Heart left ventricle (tissue), 16 donors: ENCODE data around the gene ASXL2. TPM values are rescaled to one million over a fixed set of nuclear protein-coding genes. Genes with fewer than 3 reads are reported as not detected.

ENCODE experiments used
- ATAC-seq, 4 donors: fragments of 200-7000 bp; cut with Tn5 transposase; one replicate each; pipeline ENCODE4 v1.9.1; 2020 to 2022; ENCODE audit warnings: moderate library complexity in 4 of 4, mild to moderate bottlenecking in 3 of 4, moderate number of reproducible peaks in 1 of 4
- DNase-seq, 5 donors: peaks; one replicate each; pipeline ENCODE4 v3.0.0-alpha.2; 2020
- H3K27ac ChIP-seq, 12 donors: fragments of 200-600 bp; sonication (generic) in 4 of 12; one replicate each; pipeline versions ENCODE4 v1.5.0 to v1.8.0; 2016 to 2022; ENCODE audit warnings: mild to moderate bottlenecking in 2 of 12
- H3K27me3 ChIP-seq, 9 donors: fragments of 200-600 bp; sonication (generic) in 2 of 9; one replicate each; pipeline versions ENCODE4 v1.5.1 to v1.8.0; 2016 to 2022; ENCODE audit warnings: mild to moderate bottlenecking in 3 of 9
- H3K36me3 ChIP-seq, 9 donors: fragments of 200-600 bp; sonication (generic) in 2 of 9; one replicate each; pipeline versions ENCODE4 v1.5.0 to v1.8.0; 2018 to 2022; ENCODE audit warnings: mild to moderate bottlenecking in 2 of 9
- H3K4me1 ChIP-seq, 12 donors: fragments of 200-600 bp; sonication (generic) in 4 of 12; one replicate each; pipeline versions ENCODE4 v1.5.0 to v1.8.0; 2016 to 2022; ENCODE audit warnings: mild to moderate bottlenecking in 3 of 12
- H3K4me3 ChIP-seq, 12 donors: fragments of 200-600 bp; sonication (generic) in 4 of 12; one replicate each; pipeline versions ENCODE4 v1.5.0 to v1.8.0; 2017 to 2022; ENCODE audit warnings: mild to moderate bottlenecking in 9 of 12, moderate library complexity in 4 of 12
- H3K9me3 ChIP-seq, 12 donors: fragments of 200-600 bp; sonication (generic) in 4 of 12; one replicate each; pipeline versions ENCODE4 v1.5.0 to v1.8.0; 2016 to 2022; ENCODE audit warnings: mild to moderate bottlenecking in 1 of 12
- POLR2A ChIP-seq, 2 donors: fragments of 450-650 bp; IDR thresholded peaks; one replicate each; pipeline ENCODE4 v1.6.1; 2017; ENCODE audit warnings: antibody characterized with exemption in 2 of 2, mild to moderate bottlenecking in 2 of 2, moderate library complexity in 2 of 2
- WGBS, 4 donors: extraction: QIAGEN DNeasy Blood & Tissue Kit in 2 of 4; methylation state at CpG; one replicate each; pipeline versions ENCODE4 v1.1.5 to v1.1.7; 2013 to 2018; 5-methylcytosine and 5-hydroxymethylcytosine counted together
- intact Hi-C, 10 donors: fragments of 100-400 bp; cut with DNase I; formaldehyde crosslinking; loops; one replicate each; pipeline versions ENCODE4 v1.11.1 to v1.14.2; 2022
- polyA plus RNA-seq, 2 donors: library from polyadenylated mRNA; stranded (reverse); fragments of 200-250 nt; gene quantifications; one replicate each; pipeline ENCODE4 v1.2.3, GENCODE V29; 2013
- total RNA-seq, 9 donors: library from RNA; depleted of rRNA in 2 of 9; stranded (reverse); fragments of >200 nt in 2 of 9; fragmentation: NEBNext Ultra II Directional in 3 of 9; extraction: Animal tissue kit (Norgen Biotek cat#: 25700) in 3 of 9; gene quantifications; one replicate each; pipeline versions ENCODE4 v1.1.0 to v1.2.4, GENCODE V29; 2016 to 2023
- TF ChIP-seq, protein P1 (sequence below), 12 donors: fragments of 200-600 bp; sonication (generic) in 4 of 12; IDR thresholded peaks; one replicate each; pipeline versions ENCODE4 v1.5.0 to v1.8.0; 2018 to 2022; ENCODE audit warnings: antibody characterized with exemption in 12 of 12, mild to moderate bottlenecking in 5 of 12
- donor health status: ischemic (EF 13 %, LVEDD 7.1; RV severe dilation, severe dysfunction).
- donor health status: healthy with polysubstance abuse.
- donor health status: DM: no; HTN: yes; CAD: no.
- donor health status: DM: no; HTN: no; CAD: no.
- donor health status: ischemic (EF 25% LVEDD 6.9; RV normal size, moderate dysfunction).
- donor health status: ischemic (EF 25% LVEDD 5.7; RV mildly dilated, moderate dysfunction).
- donor health status: healthy.
- donor health status: DM: yes; HTN: yes; CAD: no.
- donor health status: ischemic (EF 35%, LVEDD 5.7; RV mildly dilated, moderate dysfunction).
- donor health status: nonischemic (EF 11% LVEDD 7.7; RV severe dilation, severe dysfunction).
- donor health status: DM: yes; HTN: yes; CAD: no.
- donor health status: PGD.
- donor health status: ischemic (EF 29% LVEDD 5.4; RV normal size, mild dysfunction).
- donor health status: nonischemic (EF 23%, LVEDD 6.1; RV moderate dilation, normal function).

ASXL2 gene
- total and polyA plus RNA-seq, 11 donors: 1.9 to 35.3 (median 23.0) TPM

DNA sequence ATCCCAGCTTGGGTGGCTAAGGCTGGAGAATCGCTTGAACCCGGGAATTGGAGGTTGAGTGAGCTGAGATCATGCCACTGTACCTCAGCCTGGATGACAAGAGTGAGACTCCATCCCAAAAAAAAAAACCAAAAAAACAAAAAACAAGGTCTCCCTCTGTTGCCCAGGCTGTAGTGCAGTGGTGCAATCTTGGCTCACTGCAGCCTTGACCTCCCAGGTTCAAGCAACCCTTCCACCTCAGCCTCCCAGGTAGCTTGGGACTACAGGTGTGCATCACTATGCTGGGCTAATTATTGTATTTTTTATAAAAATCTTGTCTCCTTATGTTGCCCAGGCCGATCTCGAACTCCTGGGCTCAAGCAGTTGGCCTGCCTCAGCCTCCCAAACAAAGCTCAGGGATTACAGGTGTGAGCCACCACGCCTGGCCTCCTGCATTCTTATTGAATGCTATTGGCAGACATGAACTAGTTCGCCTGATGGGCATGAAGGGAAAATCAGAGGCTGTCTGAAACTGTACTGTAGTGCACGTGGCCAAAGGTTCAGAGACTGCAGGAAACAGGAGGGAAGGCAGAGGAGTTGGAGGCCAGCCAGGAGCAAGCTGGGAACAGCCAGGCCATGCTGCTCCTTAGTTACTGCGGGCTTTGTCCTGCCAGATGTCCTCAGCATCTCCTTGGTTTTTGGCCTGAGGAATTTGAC, 16.0 kb upstream of the ASXL2 start:
- peak in 3 of 5 donors; percentile 20 to 35 (median 34) for DNase-seq
- H3K27ac ChIP-seq: no peak overlapping the region
- ATAC-seq: no peak
- no peaks in the 10 kb centered on the region for H3K27me3 ChIP-seq
- no peaks in the 10 kb centered on the region for H3K36me3 ChIP-seq
- no peak overlapping the region for H3K4me3 ChIP-seq
- 65 to 79% (median 71%) methylated on average over 7 to 8 of the region's 8 CpGs for WGBS, 4 donors
- TF ChIP-seq, protein P1, sequence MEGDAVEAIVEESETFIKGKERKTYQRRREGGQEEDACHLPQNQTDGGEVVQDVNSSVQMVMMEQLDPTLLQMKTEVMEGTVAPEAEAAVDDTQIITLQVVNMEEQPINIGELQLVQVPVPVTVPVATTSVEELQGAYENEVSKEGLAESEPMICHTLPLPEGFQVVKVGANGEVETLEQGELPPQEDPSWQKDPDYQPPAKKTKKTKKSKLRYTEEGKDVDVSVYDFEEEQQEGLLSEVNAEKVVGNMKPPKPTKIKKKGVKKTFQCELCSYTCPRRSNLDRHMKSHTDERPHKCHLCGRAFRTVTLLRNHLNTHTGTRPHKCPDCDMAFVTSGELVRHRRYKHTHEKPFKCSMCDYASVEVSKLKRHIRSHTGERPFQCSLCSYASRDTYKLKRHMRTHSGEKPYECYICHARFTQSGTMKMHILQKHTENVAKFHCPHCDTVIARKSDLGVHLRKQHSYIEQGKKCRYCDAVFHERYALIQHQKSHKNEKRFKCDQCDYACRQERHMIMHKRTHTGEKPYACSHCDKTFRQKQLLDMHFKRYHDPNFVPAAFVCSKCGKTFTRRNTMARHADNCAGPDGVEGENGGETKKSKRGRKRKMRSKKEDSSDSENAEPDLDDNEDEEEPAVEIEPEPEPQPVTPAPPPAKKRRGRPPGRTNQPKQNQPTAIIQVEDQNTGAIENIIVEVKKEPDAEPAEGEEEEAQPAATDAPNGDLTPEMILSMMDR (IDR thresholded peaks at IDR 0.05): no peak
- TF ChIP-seq POLR2A (IDR thresholded peaks at IDR 0.05): no peak
- intact Hi-C loops: no loop called here
- no peaks in the 10 kb centered on the region for H3K4me1 ChIP-seq
- H3K9me3 ChIP-seq: no peaks in the 10 kb centered on the region

DNA sequence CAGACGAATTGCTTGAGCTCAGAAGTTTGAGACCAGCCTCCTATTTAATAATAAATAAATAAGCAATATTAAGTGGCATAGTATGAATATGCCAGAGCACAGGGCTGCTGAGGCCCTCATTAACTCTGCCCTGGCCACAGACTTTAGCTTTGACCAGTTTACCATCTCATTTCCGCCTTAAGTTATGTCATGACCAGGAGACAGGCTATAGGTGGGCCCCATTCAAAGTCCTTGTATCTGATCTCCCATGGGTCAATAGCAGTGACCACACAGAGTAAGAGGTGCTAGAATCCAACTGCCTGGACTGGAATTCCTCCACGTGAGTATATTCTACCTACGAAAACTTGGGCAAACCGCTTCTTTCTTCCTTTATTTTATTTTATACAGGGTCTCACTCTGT, 13.4 kb upstream of the ASXL2 start:
- Histone ChIP-seq H3K36me3 (no peaks in the 10 kb centered on the region), H3K9me3 (no peaks in the 10 kb centered on the region), H3K27ac (no peak overlapping the region), H3K4me1 (no peaks in the 10 kb centered on the region), H3K27me3 (no peaks in the 10 kb centered on the region), H3K4me3 (no peak overlapping the region)
- TF ChIP-seq POLR2A (IDR thresholded peaks at IDR 0.05): no peak
- TF ChIP-seq, protein P1 (IDR thresholded peaks at IDR 0.05): no peak
- no peak for ATAC-seq
- no peak for DNase-seq
- 86 to 92% (median 90%) methylated on average over 5 of the region's 5 CpGs for WGBS, 4 donors
- intact Hi-C loops: no loop called here

DNA sequence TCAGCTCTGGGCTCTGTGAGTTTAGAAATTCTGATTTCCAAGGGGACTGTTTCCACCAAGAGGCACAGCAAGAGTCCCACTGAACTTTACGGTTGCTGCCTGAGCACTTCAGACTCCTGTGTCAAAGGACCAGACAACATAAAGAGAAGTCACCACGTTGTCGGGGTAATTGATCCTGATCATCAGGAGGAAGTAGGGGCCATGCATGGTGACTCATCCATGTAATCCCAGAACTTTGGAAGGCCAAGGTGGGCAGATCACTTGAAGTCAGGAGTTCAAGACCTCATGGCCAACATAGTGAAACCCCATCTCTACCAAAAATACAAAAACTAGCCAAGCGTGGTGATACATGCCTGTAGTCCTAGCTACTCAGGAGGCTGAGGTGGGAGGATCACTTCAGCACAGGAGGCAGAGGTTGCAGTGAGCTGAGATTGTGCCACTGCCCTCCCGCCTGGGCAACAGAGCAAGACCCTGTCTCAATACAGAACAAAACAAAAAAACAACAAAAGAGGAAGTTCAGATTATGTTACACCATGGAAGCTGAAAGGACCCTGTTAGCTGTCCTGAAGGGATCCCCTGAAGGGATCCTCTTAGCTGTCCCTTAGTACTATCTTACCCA, 9.4 kb upstream of the ASXL2 start:
- no peaks in the 10 kb centered on the region for H3K9me3 ChIP-seq
- H3K4me1 ChIP-seq: no peaks in the 10 kb centered on the region
- intact Hi-C loops: no loop called here
- DNase-seq (no peak), ATAC-seq (no peak)
- WGBS, 4 donors: 83 to 90% (median 87%) methylated on average over 5 of the region's 5 CpGs
- no peak overlapping the region for H3K27ac ChIP-seq
- H3K27me3 ChIP-seq: peaks cover 0 to 10% (median 0%) of the 10 kb centered on the region in 9 donors
- no peak for TF ChIP-seq POLR2A (IDR thresholded peaks at IDR 0.05)
- TF ChIP-seq, protein P1 (IDR thresholded peaks at IDR 0.05): no peak
- H3K4me3 ChIP-seq: no peak overlapping the region
- no peaks in the 10 kb centered on the region for H3K36me3 ChIP-seq

DNA sequence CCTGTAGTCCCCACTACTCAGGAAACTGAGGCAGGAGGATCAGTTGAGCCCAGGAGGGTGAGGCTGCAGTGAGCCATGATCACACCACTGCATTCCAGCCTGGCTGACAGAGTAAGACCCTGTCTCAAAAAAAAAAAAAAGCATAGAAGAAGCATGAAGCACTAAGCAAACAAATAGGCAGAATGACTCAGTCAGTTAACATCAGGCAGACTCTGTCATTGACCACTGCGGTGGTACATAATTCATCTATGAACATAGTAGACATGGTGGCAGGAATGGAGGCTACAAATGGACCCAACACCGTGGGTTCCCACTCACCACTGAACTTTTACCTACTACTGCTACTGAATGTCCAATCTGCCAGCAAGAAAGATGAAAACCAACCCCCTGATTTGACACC, 7.6 kb upstream of the ASXL2 start:
- H3K27me3 ChIP-seq: peaks cover 0 to 10% (median 0%) of the 10 kb centered on the region in 9 donors
- ATAC-seq: no peak
- H3K27ac ChIP-seq: no peak overlapping the region
- H3K9me3 ChIP-seq: no peaks in the 10 kb centered on the region
- no peak overlapping the region for H3K4me3 ChIP-seq
- intact Hi-C loops: no loop called here
- no peak for DNase-seq
- TF ChIP-seq POLR2A (IDR thresholded peaks at IDR 0.05): no peak
- TF ChIP-seq, protein P1 (IDR thresholded peaks at IDR 0.05): no peak
- H3K4me1 ChIP-seq: no peaks in the 10 kb centered on the region
- no peaks in the 10 kb centered on the region for H3K36me3 ChIP-seq
- 83 to 94% (median 91%) methylated on average over 2 of the region's 2 CpGs for WGBS, 4 donors
